A549 (cell line): ENCODE measurements around the gene SELPLG. TPM values are rescaled to one million over a fixed set of nuclear protein-coding genes. Genes with fewer than 3 reads are reported as not detected.
A peak's percentile ranks its signal among the peaks of the same experiment; 100 is the strongest.

Experiments
- ATAC-seq, 2 experiments: fragments of 200-7000 bp in 1 of 2; fragments of >200 bp in 1 of 2; cut with Nextera tagmentation in 1 of 2; cut with Tn5 transposase in 1 of 2; 3 replicates each; pipeline versions ENCODE4 v1.8.0 to v1.9.1; 2018 to 2020; ENCODE audit warnings: mild to moderate bottlenecking in 1 of 2, moderate library complexity in 1 of 2
- CTCF ChIA-PET: fragments of 300-600 bp; sonication (Branson Sonifier 250); formaldehyde crosslinking; extraction: SDS; loops from one replicate; lab custom pipeline; 2021; ENCODE audit warnings: antibody characterized with exemption, inconsistent platforms; lab: Yijun Ruan, JAX
- POLR2A ChIA-PET: fragments of 350-600 bp; formaldehyde crosslinking; extraction: SDS; loops from one replicate; lab custom pipeline; 2021; ENCODE audit warnings: antibody characterized with exemption, inconsistent platforms; lab: Yijun Ruan, JAX
- DNase-seq, 2 experiments: peaks; one replicate each; pipeline versions ENCODE4 v3.0.0 to v3.0.0-alpha.2; 2011 to 2016; ENCODE audit warnings: low read depth in 1 of 2, low spot score in 1 of 2
- FAIRE-seq: peaks from 2 replicates; lab custom pipeline; 2011; peaks lifted over from hg19 to GRCh38; lab: Jason Lieb, UNC
- H3K27ac ChIP-seq, 2 experiments: fragments of >200 bp; sonication (Bioruptor Twin); formaldehyde crosslinking; 3 replicates each; pipeline ENCODE4 v1.5.1; 2016 to 2017
- H3K4me1 ChIP-seq: fragments of >200 bp; sonication (Bioruptor Twin); formaldehyde crosslinking; 3 replicates; pipeline ENCODE4 v1.6.1; 2016
- H3K4me2 ChIP-seq: fragments of >200 bp; sonication (Bioruptor Twin); formaldehyde crosslinking; 3 replicates; pipeline ENCODE4 v1.6.1; 2016
- H3K4me3 ChIP-seq: fragments of >200 bp; sonication (Bioruptor Twin); formaldehyde crosslinking; 3 replicates; pipeline ENCODE4 v1.5.1; 2016
- H3K9me3 ChIP-seq: fragments of >200 bp; sonication (Bioruptor Twin); formaldehyde crosslinking; 3 replicates; pipeline ENCODE4 v1.6.1; 2016
- CBX8 ChIP-seq: fragments of 200-600 bp; sonication (generic); IDR thresholded peaks from 2 replicates; pipeline ENCODE4 v1.6.1; 2016
- CEBPB ChIP-seq, 2 experiments: fragments of >200 bp in 1 of 2; sonication (Bioruptor Twin) in 1 of 2; formaldehyde crosslinking in 1 of 2; IDR thresholded peaks; 2 replicates each; pipeline ENCODE4 v1.6.1; 2012 to 2016
- CHD2 ChIP-seq: fragments of 150-350 bp; IDR thresholded peaks from 2 replicates; pipeline ENCODE4 v1.6.1; 2014; ENCODE audit warnings: low read length; ENCODE audit not compliant: partially characterized antibody
- CHD4 ChIP-seq: fragments of 200-600 bp; sonication (generic); IDR thresholded peaks from 2 replicates; pipeline ENCODE4 v1.6.1; 2016; ENCODE audit warnings: antibody characterized with exemption, mild to moderate bottlenecking, borderline replicate concordance
- EHMT2 ChIP-seq: fragments of 200-600 bp; sonication (generic); IDR thresholded peaks from 2 replicates; pipeline ENCODE4 v1.6.1; 2016; ENCODE audit warnings: antibody characterized with exemption, low read depth, mild to moderate bottlenecking, moderate library complexity
- EP300 ChIP-seq, 2 experiments: fragments of >200 bp; sonication (Bioruptor Twin); formaldehyde crosslinking; IDR thresholded peaks; 2 replicates in 1 of 2; 3 replicates in 1 of 2; pipeline ENCODE4 v1.6.1; 2016 to 2017
- ESRRA ChIP-seq: fragments of 150-350 bp; IDR thresholded peaks from 2 replicates; pipeline ENCODE4 v1.6.1; 2014; ENCODE audit warnings: mild to moderate bottlenecking, low read length, borderline replicate concordance
- FOSB ChIP-seq: fragments of 250-450 bp; sonication (Bioruptor Pico); IDR thresholded peaks from 2 replicates; pipeline ENCODE4 v1.5.0; 2020; ENCODE audit warnings: mild to moderate bottlenecking, moderate library complexity
- GATA3 ChIP-seq: IDR thresholded peaks from 2 replicates; pipeline ENCODE4 v1.6.1; 2012; ENCODE audit warnings: borderline replicate concordance
- HEYL ChIP-seq: fragments of 250-450 bp; sonication (Bioruptor Pico); IDR thresholded peaks from 2 replicates; pipeline ENCODE4 v1.8.0; 2021; ENCODE audit warnings: mild to moderate bottlenecking, moderate library complexity
- HOXA7 ChIP-seq: fragments of 250-450 bp; sonication (Bioruptor Pico); IDR thresholded peaks from 2 replicates; pipeline ENCODE4 v1.5.0; 2020; ENCODE audit warnings: mild to moderate bottlenecking, moderate library complexity
- JUNB ChIP-seq: fragments of >200 bp; sonication (Bioruptor Twin); formaldehyde crosslinking; IDR thresholded peaks from 2 replicates; pipeline ENCODE4 v1.6.1; 2016
- NFE2L2 ChIP-seq: fragments of 150-350 bp; conservative IDR thresholded peaks from 2 replicates; pipeline ENCODE4 v1.6.1; 2014; ENCODE audit warnings: low read length
- RARB ChIP-seq: fragments of 250-450 bp; sonication (Bioruptor Pico); IDR thresholded peaks from 2 replicates; pipeline ENCODE4 v1.8.0; 2021; ENCODE audit warnings: mild to moderate bottlenecking, moderate library complexity
- RCOR1 ChIP-seq: fragments of 150-350 bp; IDR thresholded peaks from 2 replicates; pipeline ENCODE4 v1.6.1; 2014; ENCODE audit warnings: antibody characterized with exemption, low read length, low read depth
- RFX5 ChIP-seq: fragments of 450-650 bp; IDR thresholded peaks from 2 replicates; pipeline ENCODE4 v1.7.1; 2014; ENCODE audit warnings: antibody characterized with exemption, mild to moderate bottlenecking, moderate library complexity
- TFCP2L1 ChIP-seq: fragments of 250-450 bp; sonication (Bioruptor Pico); IDR thresholded peaks from 2 replicates; pipeline ENCODE4 v1.5.0; 2021; ENCODE audit warnings: mild to moderate bottlenecking
- ZC3H11A ChIP-seq: fragments of 450-650 bp; IDR thresholded peaks from 2 replicates; pipeline ENCODE4 v1.6.1; 2014; ENCODE audit warnings: antibody characterized with exemption, mild to moderate bottlenecking
- ZFP36 ChIP-seq: fragments of 450-650 bp; IDR thresholded peaks from 2 replicates; pipeline ENCODE4 v1.6.1; 2014; ENCODE audit warnings: borderline replicate concordance; ENCODE audit not compliant: partially characterized antibody
- WGBS: methylation state at CpG from one replicate; pipeline ENCODE4 v1.1.6; 2017; ENCODE audit errors: missing lambda C conversion rate; 5-methylcytosine and 5-hydroxymethylcytosine counted together
- polyA plus RNA-seq, 4 experiments: library from polyadenylated mRNA; depleted of rRNA in 3 of 4; stranded (reverse); fragments of >200 nt; fragmentation: RNase III in 1 of 4; extraction: RNeasy Plus Mini Kit Qiagen cat#74134 plus additional on column Dnase treatment in 1 of 4; gene quantifications; 2 replicates in 3 of 4; 3 replicates in 1 of 4; pipeline ENCODE4 v1.2.3, GENCODE V29; 2011 to 2017
- TF ChIP-seq, protein P1 (sequence below): IDR thresholded peaks from 2 replicates; pipeline ENCODE4 v1.6.1; 2012
- TF ChIP-seq, protein P2 (sequence below): fragments of 150-350 bp; IDR thresholded peaks from 2 replicates; pipeline ENCODE4 v1.6.1; 2014; ENCODE audit warnings: low read depth, mild to moderate bottlenecking, low read length
- TF ChIP-seq, protein P3 (sequence below): fragments of >200 bp; sonication (Bioruptor Twin); formaldehyde crosslinking; IDR thresholded peaks from 2 replicates; pipeline ENCODE4 v1.6.1; 2016
- TF ChIP-seq, protein P4 (sequence below): fragments of >200 bp; sonication (Bioruptor Twin); formaldehyde crosslinking; IDR thresholded peaks from 3 replicates; pipeline ENCODE4 v1.6.1; 2016
- TF ChIP-seq, protein P5 (sequence below): IDR thresholded peaks from 2 replicates; pipeline ENCODE4 v1.6.1; 2012; ENCODE audit warnings: low read depth, borderline replicate concordance

Gene SELPLG
- polyA plus RNA-seq, 2 of the 4 experiments (the other 2 are of a cell fraction) = 0.17 to 0.67 TPM

DNA sequence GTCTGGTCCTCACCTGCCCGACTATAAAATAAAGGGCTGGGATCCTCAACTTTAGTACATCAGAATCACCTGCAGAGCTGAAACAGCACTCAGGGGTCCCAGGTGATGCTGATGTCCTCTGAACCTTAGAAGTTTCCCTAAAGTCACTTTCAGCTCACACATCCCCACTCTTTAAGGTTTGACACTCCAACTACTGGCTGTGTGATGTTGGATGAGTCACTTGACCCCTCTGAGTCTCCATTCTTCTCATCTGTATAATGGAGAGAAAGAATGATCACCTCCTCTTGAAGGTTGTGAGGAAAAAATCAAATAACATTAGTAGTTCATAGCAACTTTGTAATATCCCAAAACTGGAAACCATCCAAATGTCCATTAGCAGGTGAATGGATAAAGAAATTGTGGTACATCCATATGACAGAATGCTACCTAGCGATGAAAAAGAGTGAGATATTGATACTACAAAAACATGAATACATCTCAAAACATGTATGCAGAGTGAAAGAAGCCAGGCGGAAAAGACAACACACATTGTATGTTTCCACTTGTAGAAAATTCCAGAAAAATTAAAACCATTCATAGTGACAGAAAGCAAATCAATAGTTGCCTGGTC is 49.1 kb downstream of the SELPLG start:
- ATAC-seq (no peak), FAIRE-seq (no peak), DNase-seq (no peak)
- H3K4me3 ChIP-seq = no peak overlapping the region
- TF ChIP-seq, protein P1, sequence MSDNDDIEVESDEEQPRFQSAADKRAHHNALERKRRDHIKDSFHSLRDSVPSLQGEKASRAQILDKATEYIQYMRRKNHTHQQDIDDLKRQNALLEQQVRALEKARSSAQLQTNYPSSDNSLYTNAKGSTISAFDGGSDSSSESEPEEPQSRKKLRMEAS = no peak
- no peak for TF ChIP-seq EHMT2
- TF ChIP-seq HOXA7 = no peak
- TF ChIP-seq, protein P2, sequence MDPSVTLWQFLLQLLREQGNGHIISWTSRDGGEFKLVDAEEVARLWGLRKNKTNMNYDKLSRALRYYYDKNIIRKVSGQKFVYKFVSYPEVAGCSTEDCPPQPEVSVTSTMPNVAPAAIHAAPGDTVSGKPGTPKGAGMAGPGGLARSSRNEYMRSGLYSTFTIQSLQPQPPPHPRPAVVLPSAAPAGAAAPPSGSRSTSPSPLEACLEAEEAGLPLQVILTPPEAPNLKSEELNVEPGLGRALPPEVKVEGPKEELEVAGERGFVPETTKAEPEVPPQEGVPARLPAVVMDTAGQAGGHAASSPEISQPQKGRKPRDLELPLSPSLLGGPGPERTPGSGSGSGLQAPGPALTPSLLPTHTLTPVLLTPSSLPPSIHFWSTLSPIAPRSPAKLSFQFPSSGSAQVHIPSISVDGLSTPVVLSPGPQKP = no peak
- no peak for TF ChIP-seq TFCP2L1 (CRISPR knock-in tag)
- no peak for TF ChIP-seq GATA3
- TF ChIP-seq CHD4 = no peak
- no peak for TF ChIP-seq FOSB (CRISPR knock-in tag)
- no peak for TF ChIP-seq CBX8
- no peak for TF ChIP-seq JUNB
- TF ChIP-seq RFX5 = no peak
- TF ChIP-seq, protein P3, sequence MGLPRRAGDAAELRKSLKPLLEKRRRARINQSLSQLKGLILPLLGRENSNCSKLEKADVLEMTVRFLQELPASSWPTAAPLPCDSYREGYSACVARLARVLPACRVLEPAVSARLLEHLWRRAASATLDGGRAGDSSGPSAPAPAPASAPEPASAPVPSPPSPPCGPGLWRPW = no peak
- TF ChIP-seq ESRRA = no peak
- TF ChIP-seq ZC3H11A = no peak
- 48% methylated on average over 3 of the region's 3 CpGs for WGBS
- no peak overlapping the region for H3K4me2 ChIP-seq
- ChIA-PET POLR2A (no interaction called here), CTCF (interaction anchor here (1.1 to 3.4 kb wide), 4 partner anchors 14 to 33 kb away, joined by 3 to 17 read pairs (median 8); no protein-coding TSS in a partner anchor)
- no peak overlapping the region for H3K27ac ChIP-seq
- H3K4me1 ChIP-seq = no peaks in the 10 kb centered on the region
- no peaks in the 10 kb centered on the region for H3K9me3 ChIP-seq

DNA sequence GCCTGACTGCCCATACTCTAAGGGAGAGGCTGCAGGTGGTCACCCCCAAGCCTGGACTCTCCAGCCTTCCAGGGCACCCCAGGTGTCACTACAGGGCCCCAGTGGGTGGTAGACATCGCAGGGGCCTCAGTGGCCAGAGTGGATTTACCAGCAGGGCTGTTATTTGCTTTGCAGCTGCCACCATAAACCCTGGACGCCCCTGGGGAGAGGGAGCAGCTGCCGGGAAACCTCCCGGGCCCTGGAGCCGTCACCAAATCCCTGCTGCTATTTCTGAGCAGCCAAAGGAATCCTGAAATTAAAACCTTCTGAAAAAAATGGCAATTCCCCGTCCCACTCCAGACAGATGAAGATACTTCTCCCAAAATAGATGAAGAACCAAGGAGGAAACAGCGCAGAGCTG is 49.7 kb downstream of the SELPLG start:
- FAIRE-seq (no peak), DNase-seq (no peak), ATAC-seq (peak in 1 of 2 experiments; percentile 13; a peak in 3 of 6 replicates)
- 50% methylated on average over 6 of the region's 7 CpGs for WGBS
- Histone ChIP-seq H3K4me3 (no peak overlapping the region), H3K4me2 (no peak overlapping the region), H3K4me1 (no peaks in the 10 kb centered on the region), H3K27ac (no peak overlapping the region), H3K9me3 (no peaks in the 10 kb centered on the region)
- ChIA-PET CTCF (interaction anchor here (1.1 to 3.4 kb wide), 4 partner anchors 13 to 33 kb away, joined by 3 to 17 read pairs (median 8); no protein-coding TSS in a partner anchor), POLR2A (no interaction called here)
- no peak for TF ChIP-seq GATA3
- TF ChIP-seq, protein P4, sequence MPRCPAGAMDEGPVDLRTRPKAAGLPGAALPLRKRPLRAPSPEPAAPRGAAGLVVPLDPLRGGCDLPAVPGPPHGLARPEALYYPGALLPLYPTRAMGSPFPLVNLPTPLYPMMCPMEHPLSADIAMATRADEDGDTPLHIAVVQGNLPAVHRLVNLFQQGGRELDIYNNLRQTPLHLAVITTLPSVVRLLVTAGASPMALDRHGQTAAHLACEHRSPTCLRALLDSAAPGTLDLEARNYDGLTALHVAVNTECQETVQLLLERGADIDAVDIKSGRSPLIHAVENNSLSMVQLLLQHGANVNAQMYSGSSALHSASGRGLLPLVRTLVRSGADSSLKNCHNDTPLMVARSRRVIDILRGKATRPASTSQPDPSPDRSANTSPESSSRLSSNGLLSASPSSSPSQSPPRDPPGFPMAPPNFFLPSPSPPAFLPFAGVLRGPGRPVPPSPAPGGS = no peak
- no peak for TF ChIP-seq HOXA7
- TF ChIP-seq JUNB = no peak
- TF ChIP-seq EP300 (IDR thresholded peaks at IDR 0.05) = no peak
- TF ChIP-seq, protein P5, sequence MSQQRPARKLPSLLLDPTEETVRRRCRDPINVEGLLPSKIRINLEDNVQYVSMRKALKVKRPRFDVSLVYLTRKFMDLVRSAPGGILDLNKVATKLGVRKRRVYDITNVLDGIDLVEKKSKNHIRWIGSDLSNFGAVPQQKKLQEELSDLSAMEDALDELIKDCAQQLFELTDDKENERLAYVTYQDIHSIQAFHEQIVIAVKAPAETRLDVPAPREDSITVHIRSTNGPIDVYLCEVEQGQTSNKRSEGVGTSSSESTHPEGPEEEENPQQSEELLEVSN = no peak
- no peak for TF ChIP-seq RCOR1
- no peak for TF ChIP-seq RARB
- TF ChIP-seq CEBPB (IDR thresholded peaks at IDR 0.05) = no peak
- TF ChIP-seq CBX8 = no peak
- TF ChIP-seq NFE2L2 = no peak
- no peak for TF ChIP-seq CHD2
- no peak for TF ChIP-seq HEYL
- TF ChIP-seq ZFP36 = no peak
